Stimulated activated CD8-positive, alpha-beta memory T cell treated with anti-CD3 and anti-CD28 coated beads, Interleukin-4, amount 100 ng/mL, for 48 hours (primary cell): ENCODE data around the gene MGARP.
"Not testable (repeated sequence)": the region's sequence is repeated elsewhere in the genome, so short reads cannot be mapped to it uniquely, and the experiment has no call there.

ENCODE experiments used
- DNase-seq: peaks from one replicate; pipeline ENCODE4 v3.0.0-alpha.2; 2020

MGARP gene

GRCh38 chr4:139279760-139280620, at the start of gene MGARP:
MGARP (minus strand) TSS chr4:139280225; CDS start chr4:139280158, 67 bp downstream.
- peak; percentile 52 for DNase-seq

GRCh38 chr4:139329665-139330200, 49.7 kb upstream of the MGARP start:
- DNase-seq = no peak

GRCh38 chr4:139324620-139325019, 44.6 kb upstream of the MGARP start:
- DNase-seq = no peak

GRCh38 chr4:139322541-139322940, 42.5 kb upstream of the MGARP start:
- DNase-seq = not testable (repeated sequence)

GRCh38 chr4:139322070-139322469, 42.0 kb upstream of the MGARP start:
- DNase-seq = not testable (repeated sequence)

GRCh38 chr4:139319571-139319970, 39.5 kb upstream of the MGARP start:
- DNase-seq = no peak

GRCh38 chr4:139317635-139318034, 37.6 kb upstream of the MGARP start:
- no peak for DNase-seq

GRCh38 chr4:139316733-139317132, 36.7 kb upstream of the MGARP start:
- no peak for DNase-seq

- no peak for DNase-seq
These were observed 35.2 kb upstream of the MGARP start for GRCh38 chr4:139315221-139315675.

GRCh38 chr4:139314047-139314800, 34.2 kb upstream of the MGARP start:
- DNase-seq = no peak

- not testable (repeated sequence) for DNase-seq
These were observed 33.4 kb upstream of the MGARP start for GRCh38 chr4:139313414-139313813.

- no peak for DNase-seq
These were observed 32.7 kb upstream of the MGARP start for GRCh38 chr4:139312552-139313332.

- DNase-seq = no peak
These were observed 31.9 kb upstream of the MGARP start for GRCh38 chr4:139311909-139312308.

- no peak for DNase-seq
These were observed 24.9 kb upstream of the MGARP start for GRCh38 chr4:139304920-139305319.

- peak; percentile 78 for DNase-seq
These were observed 22.0 kb upstream of the MGARP start, which contains the start of gene NDUFC1 for GRCh38 chr4:139301821-139302611. NDUFC1 (minus strand) TSS chr4:139302477; CDS start chr4:139295798, 6,679 bp downstream.

- DNase-seq = peak; percentile 98
These were observed 21.2 kb upstream of the MGARP start, which contains the start of gene NAA15 for GRCh38 chr4:139301113-139301820. NAA15 (plus strand) TSS chr4:139301505; CDS start chr4:139301778, 273 bp downstream.

GRCh38 chr4:139300431-139301112, 20.5 kb upstream of the MGARP start:
- DNase-seq = peak; percentile 40

- no peak for DNase-seq
These were observed 19.5 kb upstream of the MGARP start for GRCh38 chr4:139299536-139299935.

GRCh38 chr4:139297001-139297410, 17.0 kb upstream of the MGARP start:
- DNase-seq = no peak

- DNase-seq = no peak
These were observed 15.9 kb upstream of the MGARP start for GRCh38 chr4:139295942-139296299.
